GM12878 (cell line): ENCODE results near the gene TTC16. TPM values are rescaled to one million over a fixed set of nuclear protein-coding genes. Genes with fewer than 3 reads are reported as not detected.

Experiments
- ATAC-seq: fragments of 200-7000 bp; cut with Tn5 transposase; 3 replicates; pipeline ENCODE4 v1.9.1; 2020; ENCODE audit warnings: mild to moderate bottlenecking, moderate library complexity
- BruUV-seq: library from RNA; stranded (reverse); fragments of 400-500 nt; replicated peaks from 2 replicates; lab custom pipeline; 2021; lab: Mats Ljungman, UMichigan
- CTCF ChIA-PET: fragments of 300-600 bp; sonication (Branson Sonifier 250); formaldehyde crosslinking; extraction: SDS; loops from one replicate; lab custom pipeline; 2021; ENCODE audit warnings: inconsistent platforms; lab: Yijun Ruan, JAX
- POLR2A ChIA-PET: fragments of 350-600 bp; formaldehyde crosslinking; extraction: SDS; loops from one replicate; lab custom pipeline; 2021; ENCODE audit warnings: inconsistent platforms; lab: Charles Lee
- RAD21 ChIA-PET: fragments of 300-600 bp; sonication (Branson Sonifier 250); formaldehyde crosslinking; loops from one replicate; lab custom pipeline; 2023; ENCODE audit warnings: antibody characterized with exemption; ENCODE audit not compliant: unreplicated experiment; lab: Charles Lee
- SMC1A ChIA-PET: fragments of 300-600 bp; sonication (Branson Sonifier 250); formaldehyde crosslinking; loops from one replicate; lab custom pipeline; 2023; ENCODE audit not compliant: unreplicated experiment, uncharacterized antibody; lab: Charles Lee
- DNase-seq: peaks from one replicate; pipeline ENCODE4 v3.0.0-alpha.2; 2011; ENCODE audit warnings: low read depth, low spot score
- FAIRE-seq: peaks from 3 replicates; lab custom pipeline; 2011; peaks lifted over from hg19 to GRCh38; lab: Jason Lieb, UNC
- H2AFZ ChIP-seq: 2 replicates; pipeline ENCODE4 v1.6.0; 2011; ENCODE audit warnings: low read depth, low read length, control low read depth; ENCODE audit not compliant: control insufficient read depth
- H3K27ac ChIP-seq: 2 replicates; pipeline ENCODE4 v1.5.1; 2011; ENCODE audit warnings: control low read depth; ENCODE audit not compliant: control insufficient read depth, insufficient read depth
- H3K27me3 ChIP-seq, 2 experiments: replicated peaks in 1 of 2; 2 replicates each; pipeline versions ENCODE4 v1.6.0 to v1.6.1; 2011; ENCODE audit warnings: low read length in 1 of 2; ENCODE audit not compliant: control insufficient read depth in 2 of 2, insufficient read depth in 2 of 2
- H3K36me3 ChIP-seq, 2 experiments: 2 replicates each; pipeline ENCODE4 v1.5.1; 2011; ENCODE audit warnings: low read length in 1 of 2; ENCODE audit not compliant: control insufficient read depth in 2 of 2, insufficient read depth in 2 of 2
- H3K4me1 ChIP-seq: 2 replicates; pipeline ENCODE4 v1.6.1; 2011; ENCODE audit warnings: mild to moderate bottlenecking, low read length, moderate library complexity, mixed read lengths; ENCODE audit not compliant: control insufficient read depth, insufficient read depth
- H3K4me2 ChIP-seq: 2 replicates; pipeline ENCODE4 v1.6.0; 2011; ENCODE audit warnings: control low read depth; ENCODE audit not compliant: control insufficient read depth, insufficient read depth
- H3K4me3 ChIP-seq: fragments of 200-600 bp; sonication (generic); 2 replicates; pipeline ENCODE4 v1.5.1; 2016
- H3K79me2 ChIP-seq: 2 replicates; pipeline ENCODE4 v1.6.0; 2011; ENCODE audit warnings: low read length; ENCODE audit not compliant: control insufficient read depth, insufficient read depth
- H3K9ac ChIP-seq: 2 replicates; pipeline ENCODE4 v1.8.0; 2011; ENCODE audit warnings: low read length, control low read depth, mixed read lengths; ENCODE audit not compliant: control insufficient read depth, insufficient read depth
- H3K9me3 ChIP-seq: replicated peaks from 3 replicates; pipeline ENCODE4 v1.5.1; 2011; ENCODE audit warnings: mild to moderate bottlenecking, low read length; ENCODE audit not compliant: control insufficient read depth, insufficient read depth
- H4K20me1 ChIP-seq: 2 replicates; pipeline ENCODE4 v1.6.0; 2011; ENCODE audit not compliant: control insufficient read depth, insufficient read depth
- CBFB ChIP-seq: IDR thresholded peaks from 2 replicates; pipeline ENCODE4 v1.6.1; 2016; ENCODE audit warnings: antibody characterized with exemption, low read depth
- E4F1 ChIP-seq: fragments of 450-650 bp; IDR thresholded peaks from 2 replicates; pipeline ENCODE4 v1.6.1; 2018; ENCODE audit warnings: borderline replicate concordance, mild to moderate bottlenecking; ENCODE audit not compliant: partially characterized antibody
- FOXM1 ChIP-seq: IDR thresholded peaks from 2 replicates; pipeline ENCODE4 v1.6.1; 2012; ENCODE audit warnings: low read depth, mild to moderate bottlenecking, inconsistent platforms, low read length, moderate library complexity
- HCFC1 ChIP-seq: fragments of 150-350 bp; IDR thresholded peaks from 2 replicates; pipeline ENCODE4 v1.6.1; 2014; ENCODE audit warnings: low read length
- HSF1 ChIP-seq: fragments of 150-350 bp; IDR thresholded peaks from 2 replicates; pipeline ENCODE4 v1.6.1; 2014; ENCODE audit warnings: mild to moderate bottlenecking, low read depth, low read length
- JUNB ChIP-seq: IDR thresholded peaks from 2 replicates; pipeline ENCODE4 v1.6.1; 2016; ENCODE audit warnings: antibody characterized with exemption, mild to moderate bottlenecking
- MEF2A ChIP-seq: IDR thresholded peaks from 2 replicates; pipeline ENCODE4 v1.6.1; 2011; ENCODE audit warnings: low read depth, mild to moderate bottlenecking, low read length, moderate library complexity; ENCODE audit not compliant: insufficient read depth
- MTA3 ChIP-seq: IDR thresholded peaks from 2 replicates; pipeline ENCODE4 v1.6.1; 2012; ENCODE audit warnings: low read length, inconsistent platforms, borderline replicate concordance
- NFYB ChIP-seq: IDR thresholded peaks from 2 replicates; pipeline ENCODE4 v1.6.1; 2011; ENCODE audit warnings: low read depth, mild to moderate bottlenecking, low read length, improper control_type of control experiment, moderate library complexity; ENCODE audit not compliant: insufficient read depth
- NR2F1 ChIP-seq: fragments of 450-650 bp; conservative IDR thresholded peaks from 2 replicates; pipeline ENCODE4 v1.6.1; 2017; ENCODE audit warnings: mild to moderate bottlenecking
- PML ChIP-seq: IDR thresholded peaks from 2 replicates; pipeline ENCODE4 v1.6.1; 2012; ENCODE audit warnings: low read length, inconsistent platforms
- RFX5 ChIP-seq: IDR thresholded peaks from 2 replicates; pipeline ENCODE4 v1.6.1; 2011; ENCODE audit warnings: low read depth, low read length, improper control_type of control experiment
- SIN3A ChIP-seq: IDR thresholded peaks from 2 replicates; pipeline ENCODE4 v1.6.1; 2012; ENCODE audit warnings: low read depth, low read length, improper control_type of control experiment
- SMAD1 ChIP-seq: fragments of 450-650 bp; IDR thresholded peaks from 2 replicates; pipeline ENCODE4 v1.6.1; 2018; ENCODE audit warnings: mild to moderate bottlenecking, low read depth; ENCODE audit not compliant: partially characterized antibody
- SMC3 ChIP-seq: IDR thresholded peaks from 2 replicates; pipeline ENCODE4 v1.6.1; 2011; ENCODE audit warnings: low read length, improper control_type of control experiment, borderline replicate concordance
- TBL1XR1 ChIP-seq: IDR thresholded peaks from 2 replicates; pipeline ENCODE4 v1.6.1; 2012; ENCODE audit warnings: low read depth, low read length, improper control_type of control experiment
- ZNF384 ChIP-seq: IDR thresholded peaks from 2 replicates; pipeline ENCODE4 v1.6.1; 2012; ENCODE audit warnings: low read depth, mild to moderate bottlenecking, low read length, improper control_type of control experiment, borderline replicate concordance
- ZNF687 ChIP-seq: fragments of 450-650 bp; IDR thresholded peaks from 2 replicates; pipeline ENCODE4 v1.6.1; 2017; ENCODE audit warnings: mild to moderate bottlenecking, moderate library complexity
- WGBS: methylation state at CpG from one replicate; pipeline ENCODE4 v1.1.6; 2016; ENCODE audit warnings: low lambda C conversion rate; ENCODE audit not compliant: insufficient replicate concordance, insufficient coverage; ENCODE audit errors: missing lambda C conversion rate; 5-methylcytosine and 5-hydroxymethylcytosine counted together
- in situ Hi-C: fragments of 300-500 bp; cut with MboI; formaldehyde crosslinking; loops from 9 replicates; pipeline ENCODE4 v1.14.3; 2018; ENCODE audit warnings: mixed read lengths
- intact Hi-C: fragments of 100-400 bp; cut with micrococcal nuclease; formaldehyde crosslinking; loops from one replicate; pipeline ENCODE4 v1.14.2; 2022; ENCODE audit not compliant: unreplicated experiment
- polyA plus RNA-seq, 11 experiments: library from polyadenylated mRNA; depleted of rRNA in 4 of 11; unstranded in 6 of 11; stranded (reverse) in 5 of 11; fragments of >200 nt; fragmentation: Nextera tagmentation in 4 of 11; fragmentation: Illumina TruSeq in 1 of 11; extraction: Ambion mirVana in 4 of 11; extraction: Trizol in 1 of 11; gene quantifications; 1 replicate in 1 of 11; 2 replicates in 10 of 11; pipeline versions ENCODE4 v1.2.1 to v1.2.3, GENCODE V29; 2011 to 2016; ENCODE audit warnings: inconsistent platforms in 2 of 11, missing spikeins in 2 of 11, low read depth in 1 of 11
- total RNA-seq, 4 experiments: library from RNA; depleted of rRNA in 3 of 4; stranded (reverse); fragments of >200 nt in 3 of 4; fragmentation: Illumina TruSeq in 1 of 4; extraction: Trizol in 1 of 4; gene quantifications; 2 replicates each; pipeline versions ENCODE4 v1.2.1 to v1.2.3, GENCODE V29; 2013 to 2021

TTC16 gene
- total and polyA plus RNA-seq, 10 of the 15 experiments (the other 5 are each of a cell fraction or from before 2014, with no cell fraction given) = 0.03 TPM; not detected in 9

- FAIRE-seq = no peak
- POLR2A ChIA-PET = no interaction called here
- H3K9ac ChIP-seq = no peak overlapping the region
- no peak for TF ChIP-seq TBL1XR1
- no peak for TF ChIP-seq JUNB
- no peak for TF ChIP-seq HSF1
- TF ChIP-seq SMAD1 = no peak
- no peak for TF ChIP-seq MTA3
- TF ChIP-seq SIN3A = no peak
- TF ChIP-seq NFYB = no peak
- TF ChIP-seq ZNF384 = no peak
- no peak for TF ChIP-seq MEF2A
- no peak for TF ChIP-seq RFX5
- TF ChIP-seq ZNF687 = no peak
- TF ChIP-seq NR2F1 = no peak
- no peak for TF ChIP-seq SMC3
- no peak for TF ChIP-seq FOXM1
- TF ChIP-seq PML = no peak
- TF ChIP-seq E4F1 = no peak
- no peak for TF ChIP-seq CBFB
- no peak for TF ChIP-seq HCFC1
- CTCF ChIA-PET = no interaction called here
- BruUV-seq = no TSS peak
- no peak for ATAC-seq
- WGBS = 80% methylated on average over 10 of the region's 10 CpGs
- no peak overlapping the region for H3K4me2 ChIP-seq
- intact Hi-C loops = no loop called here
- SMC1A ChIA-PET = no interaction called here
- no peaks in the 10 kb centered on the region for H4K20me1 ChIP-seq
- H3K4me1 ChIP-seq = peaks cover 6% of the 10 kb centered on the region; the same call in 1 of the 2 replicates
- RAD21 ChIA-PET = no interaction called here
- no peak overlapping the region for H2AFZ ChIP-seq
- no peaks in the 10 kb centered on the region for H3K27me3 ChIP-seq
- in situ Hi-C loops = no loop called here
- no peaks in the 10 kb centered on the region; the same call in 2 of the 3 replicates for H3K9me3 ChIP-seq
- H3K36me3 ChIP-seq = no peaks in the 10 kb centered on the region; a peak in 1 of 4 replicates
- H3K27ac ChIP-seq = no peak overlapping the region
- no peak overlapping the region for H3K4me3 ChIP-seq
- DNase-seq = no peak
- no peaks in the 10 kb centered on the region for H3K79me2 ChIP-seq
Measured at GRCh38 chr9:127712867-127713266, 3.0 kb upstream of the TTC16 start.
